Breast epithelium (tissue), 3 donors: ENCODE data around the gene EIF4B.

ENCODE experiments used
- CTCF ChIP-seq, 3 donors: fragments of 450-650 bp; IDR thresholded peaks; one replicate each; pipeline ENCODE4 v1.5.1; 2016 to 2017; ENCODE audit warnings: antibody characterized with exemption in 3 of 3, mild to moderate bottlenecking in 3 of 3, moderate library complexity in 3 of 3
- POLR2A ChIP-seq: fragments of 450-650 bp; IDR thresholded peaks from one replicate; pipeline ENCODE4 v1.6.1; 2016; ENCODE audit warnings: antibody characterized with exemption, mild to moderate bottlenecking, moderate library complexity

GRCh38 chr12:53064613-53065436, 58.6 kb downstream of the EIF4B start:
- TF ChIP-seq CTCF (IDR thresholded peaks at IDR 0.05) (no peak), POLR2A (no peak)
